Measurements from ENCODE around the gene MCUR1.
"Not testable (repeated sequence)": the region's sequence is repeated elsewhere in the genome, so short reads cannot be mapped to it uniquely, and the experiment has no call there.

- TF ChIP-seq POLR2A (IDR thresholded peaks at IDR 0.05; ENCODE audit: low read length); GATA1 (IDR thresholded peaks at IDR 0.05; ENCODE audit: low read depth, low read length): not testable (repeated sequence)
Measured at GRCh38 chr6:13829419-13829818, 15.1 kb upstream of the MCUR1 start.
